Measurements from ENCODE around the gene VSIG1.

Gene VSIG1

DNA sequence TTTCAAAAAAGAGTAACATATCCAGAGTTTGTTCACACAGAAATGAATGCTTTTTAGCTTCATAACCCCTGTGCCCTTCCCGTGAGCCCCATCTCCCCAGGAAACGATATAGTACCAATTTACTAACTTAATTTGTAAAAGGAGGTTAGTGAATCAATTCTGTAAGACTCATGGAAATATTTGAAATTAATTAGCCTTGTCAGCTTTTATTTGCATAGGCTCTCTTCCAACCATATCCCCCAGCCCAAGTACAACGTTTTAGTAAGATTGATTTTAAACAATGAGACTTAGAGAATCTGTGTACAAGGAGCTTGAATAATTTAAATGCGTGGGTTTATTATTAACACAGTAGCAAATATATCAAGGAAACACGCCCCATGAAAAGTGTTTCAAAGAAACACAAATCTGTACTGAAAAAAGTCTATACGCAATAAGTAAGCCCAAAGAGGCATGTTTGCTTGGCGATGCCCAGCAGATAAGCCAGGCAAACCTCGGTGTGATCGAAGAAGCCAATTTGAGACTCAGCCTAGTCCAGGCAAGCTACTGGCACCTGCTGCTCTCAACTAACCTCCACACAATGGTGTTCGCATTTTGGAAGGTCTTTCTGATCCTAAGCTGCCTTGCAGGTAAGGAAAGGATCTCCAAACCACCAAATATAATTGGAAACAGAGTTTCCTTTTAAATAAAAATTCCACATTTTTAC lies at the start of gene VSIG1:
Gene VSIG1, plus strand, starts transcription at position 512 of the 703 bp plus-strand sequence. Its CDS starts 66 bp downstream, at position 578.
- no peak for FAIRE-seq

DNA sequence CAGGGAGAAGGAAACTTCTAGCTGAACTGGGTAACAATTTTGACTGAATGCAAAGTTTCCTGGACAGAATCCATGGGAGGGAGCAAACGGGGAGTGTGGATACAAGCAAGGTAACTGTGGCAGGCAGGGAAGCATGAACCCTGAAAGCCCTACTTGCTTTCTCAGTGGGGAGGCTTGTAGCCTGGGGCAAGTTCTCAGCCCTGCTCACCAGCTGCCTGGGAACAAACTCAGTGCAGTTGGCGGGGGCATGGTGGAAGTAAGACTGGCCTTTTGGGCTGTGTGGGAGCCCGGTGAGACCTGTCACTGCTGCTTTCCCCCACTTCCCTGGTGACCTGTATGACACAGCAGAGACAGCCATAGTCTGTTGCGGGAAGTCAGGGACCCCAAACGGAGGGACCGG lies 48.7 kb upstream of the VSIG1 start:
- FAIRE-seq, result no peak

DNA sequence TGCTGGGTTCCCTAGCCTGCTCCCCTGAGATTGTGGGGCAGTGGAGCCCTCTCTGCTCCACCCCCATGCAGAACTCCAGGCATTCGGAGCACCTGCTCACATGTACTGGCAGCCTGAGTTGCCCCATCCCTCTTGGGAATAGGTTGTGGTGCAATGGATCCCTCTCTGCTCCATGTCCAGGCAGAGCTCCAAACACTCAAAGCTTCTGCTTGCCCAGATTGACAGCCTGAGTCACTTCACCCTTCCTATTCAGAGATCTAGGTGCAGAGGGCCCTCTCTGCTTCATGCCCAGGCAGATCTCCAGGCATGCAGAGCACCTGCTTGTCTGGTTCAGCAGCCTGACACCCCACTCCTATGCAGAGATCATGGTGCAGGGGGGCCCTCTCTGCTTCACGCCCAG lies 44.1 kb upstream of the VSIG1 start:
- FAIRE-seq, result no peak

DNA sequence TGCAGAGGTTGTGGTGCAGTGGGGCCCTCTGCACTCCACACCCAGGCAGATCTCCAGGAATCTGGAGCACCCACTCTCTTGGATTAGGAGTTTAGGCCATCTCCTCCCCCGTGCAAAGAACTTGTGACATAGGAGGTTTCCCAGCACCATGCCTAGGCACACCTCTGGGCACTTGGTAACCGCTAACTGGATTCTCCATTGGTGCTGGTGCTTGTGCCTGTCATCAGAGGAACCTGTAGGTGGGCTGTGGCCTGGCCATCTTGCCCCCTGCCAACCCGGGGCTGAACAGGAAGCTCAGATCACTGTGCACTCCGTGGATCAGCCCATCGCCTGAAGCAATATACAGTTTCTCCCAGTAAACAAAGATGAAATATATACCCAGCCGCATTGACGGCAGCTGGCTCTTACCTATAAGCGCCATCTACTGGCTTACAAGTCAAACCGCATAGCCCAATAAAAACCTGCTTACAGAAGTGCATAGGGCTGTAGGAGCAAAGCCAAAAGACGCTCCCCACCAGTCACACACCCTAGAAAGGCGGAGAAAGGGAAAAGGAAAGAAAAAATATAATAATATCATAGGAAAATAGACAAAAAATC lies 43.5 kb upstream of the VSIG1 start:
- FAIRE-seq, result peak; percentile 57

DNA sequence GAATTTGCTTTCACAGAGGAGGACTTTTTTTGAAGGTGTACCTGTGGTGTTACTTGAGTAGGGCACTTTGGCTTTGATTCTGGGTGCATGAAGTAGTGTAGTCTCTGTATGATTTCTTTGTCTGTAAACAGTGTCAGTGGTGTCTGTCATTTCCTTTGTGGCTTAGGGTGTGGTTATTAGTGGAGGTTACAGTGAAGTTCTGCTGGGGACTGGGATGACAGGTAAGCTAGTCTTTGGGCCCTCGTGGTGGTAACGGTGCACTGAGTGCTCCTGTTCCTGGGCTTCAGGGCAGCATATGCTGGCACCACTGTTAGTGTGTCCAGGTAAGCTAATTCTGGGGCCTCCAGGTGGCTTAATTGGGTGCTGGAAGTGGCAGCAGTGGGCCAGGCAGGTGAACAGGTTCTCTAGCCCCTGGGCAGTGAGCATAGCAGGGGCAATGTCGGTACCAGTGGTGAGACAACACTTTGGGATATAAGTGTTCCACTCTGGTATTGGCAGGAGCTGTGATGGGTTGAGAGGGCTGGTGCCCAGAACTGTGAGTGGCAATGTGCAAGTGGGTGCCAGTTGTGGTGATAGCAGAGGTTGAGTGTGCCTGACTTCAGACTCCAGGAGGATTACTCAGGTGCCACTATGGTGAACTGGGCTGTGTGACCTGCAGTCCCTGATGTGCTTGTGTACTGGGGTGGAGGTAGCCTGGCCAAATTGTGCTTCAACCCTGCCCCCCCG lies 26.0 kb upstream of the VSIG1 start:
- FAIRE-seq, result no peak

DNA sequence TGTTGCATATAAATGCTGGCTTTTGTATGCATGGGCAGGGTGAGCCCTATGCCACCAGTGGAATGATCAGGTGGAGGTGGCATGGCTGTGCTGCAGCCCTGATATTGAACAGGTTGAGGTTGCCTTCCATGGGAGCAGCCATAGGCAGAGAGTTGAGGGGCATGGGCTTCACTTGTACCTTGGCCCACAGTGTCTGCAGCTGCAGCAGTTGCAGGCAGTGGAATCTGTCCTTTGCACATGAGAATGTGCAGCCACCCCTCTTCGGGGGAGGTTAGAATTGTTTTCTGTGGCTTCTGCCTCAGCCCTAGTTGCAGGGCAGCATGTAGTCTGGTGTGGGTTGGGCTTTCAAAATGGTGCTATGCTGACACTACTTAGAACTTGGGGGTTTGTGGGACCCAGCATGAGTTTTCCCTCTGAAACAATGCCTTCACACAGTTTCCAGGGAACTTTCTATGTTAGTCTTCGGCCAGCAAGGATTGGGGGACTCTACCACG lies 25.4 kb upstream of the VSIG1 start:
- FAIRE-seq, result no peak

DNA sequence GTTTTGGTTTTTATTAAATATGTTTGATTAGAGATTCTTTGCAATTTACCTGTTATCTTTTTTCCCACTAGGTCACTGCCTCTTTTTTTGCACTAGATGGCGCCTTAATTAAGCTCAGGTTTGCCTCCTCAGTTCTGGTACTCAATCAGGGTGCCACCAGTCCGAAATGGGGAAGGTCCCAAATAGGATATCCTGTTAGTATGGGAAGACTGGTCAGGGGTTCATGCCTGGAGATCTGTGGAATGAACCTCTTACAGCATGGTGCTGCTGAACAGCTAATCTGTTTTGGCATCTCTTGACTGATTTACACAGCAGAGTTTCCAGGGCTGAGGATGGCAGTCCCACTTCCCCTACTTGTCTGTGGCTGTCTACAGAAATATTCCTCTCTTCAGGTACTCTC lies 24.2 kb upstream of the VSIG1 start:
- peak; percentile 51 for FAIRE-seq

DNA sequence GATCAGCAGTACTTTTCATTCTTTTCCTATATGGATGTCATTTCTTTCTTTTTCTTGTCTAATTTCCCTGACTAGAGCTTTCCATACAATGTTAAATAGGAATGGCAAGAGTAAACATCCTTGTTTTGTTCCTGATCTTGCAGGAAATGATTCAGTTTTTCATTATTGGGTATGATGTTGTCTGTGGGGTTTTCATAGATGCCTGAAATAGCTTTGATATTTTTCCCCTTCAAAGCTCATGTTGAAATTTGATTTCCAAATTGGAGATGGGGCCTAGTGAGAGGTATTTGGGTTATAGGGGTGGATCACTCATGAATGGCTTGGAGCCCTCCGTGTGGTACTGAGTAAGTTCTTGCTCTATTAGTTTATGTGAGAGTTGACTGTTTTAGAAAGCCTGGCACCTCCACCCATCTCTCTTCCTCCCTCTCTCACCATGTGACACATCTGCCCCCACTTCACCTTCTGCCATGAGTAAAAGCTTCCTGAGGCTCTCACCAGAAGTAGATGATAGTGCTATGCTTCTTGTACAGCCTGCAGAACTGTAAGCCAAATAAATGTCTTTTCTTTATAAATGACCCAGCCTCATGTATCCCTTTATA lies 22.3 kb upstream of the VSIG1 start:
- no peak for FAIRE-seq

DNA sequence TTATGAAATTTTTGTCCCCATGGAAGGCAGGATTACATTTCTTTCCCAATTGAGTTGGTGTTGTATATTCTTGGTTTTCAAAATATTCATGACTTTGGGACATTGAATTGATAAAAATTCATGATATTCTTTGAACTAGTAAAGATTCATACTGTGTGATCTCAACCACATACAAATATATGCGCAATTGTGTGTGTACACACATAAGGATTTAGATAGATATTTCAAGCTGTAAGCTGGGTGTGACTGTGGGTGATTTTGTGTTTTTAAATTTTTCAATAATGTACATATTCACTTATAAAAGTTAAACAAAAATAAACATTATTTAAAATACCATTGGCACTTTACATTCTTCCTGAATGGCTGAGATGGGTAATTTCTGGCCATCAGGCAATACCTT lies 19.5 kb upstream of the VSIG1 start:
- FAIRE-seq, result no peak

DNA sequence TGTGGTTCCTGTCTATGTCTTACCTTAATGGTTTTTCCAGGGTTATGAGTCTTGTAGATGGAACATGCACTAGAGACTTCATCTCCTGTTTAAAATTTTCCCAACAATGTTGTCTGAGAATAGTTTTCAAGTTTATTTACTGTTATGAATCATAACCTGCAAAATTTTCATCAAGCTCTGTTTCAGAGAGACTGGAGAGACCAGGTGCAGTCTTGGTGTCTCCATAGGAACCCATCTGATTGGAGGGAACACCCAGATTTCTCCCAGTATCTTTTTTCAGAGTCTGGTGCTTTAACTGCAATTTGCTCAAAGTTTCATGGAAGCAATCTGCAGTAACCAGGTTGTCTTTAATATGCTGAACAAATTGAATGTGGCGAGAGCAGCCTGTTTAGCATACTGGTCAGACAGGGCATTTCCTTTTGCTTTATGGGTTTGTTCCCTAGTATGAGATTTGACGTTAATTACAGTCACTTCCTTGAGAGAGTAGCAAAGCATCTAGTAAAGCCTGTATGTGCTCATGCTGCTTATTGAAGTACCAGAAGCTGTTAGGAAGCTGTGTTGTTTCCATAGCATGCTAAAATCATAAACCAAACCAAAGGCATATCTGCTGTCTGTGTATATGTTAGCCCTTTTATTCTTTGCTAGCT lies 18.8 kb upstream of the VSIG1 start:
- no peak for FAIRE-seq

DNA sequence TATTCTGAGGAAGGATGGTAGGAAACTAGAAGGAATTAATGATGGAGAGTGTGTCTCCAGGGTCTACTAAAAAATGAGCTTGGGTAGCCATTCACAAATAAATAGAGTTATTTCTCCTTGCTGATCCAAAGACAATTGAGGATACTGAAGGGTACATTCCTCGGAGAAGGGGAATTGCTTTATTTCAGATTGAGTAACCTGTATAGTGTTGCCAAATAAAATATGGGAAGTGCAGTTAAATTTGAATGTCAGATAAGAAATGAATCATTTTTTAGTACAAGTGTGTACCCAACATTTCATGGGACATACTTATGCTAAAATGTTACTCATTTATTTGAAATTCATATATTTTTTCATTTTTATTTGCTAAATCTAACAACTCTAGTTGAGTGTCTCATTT lies 16.0 kb upstream of the VSIG1 start:
- FAIRE-seq, result no peak

DNA sequence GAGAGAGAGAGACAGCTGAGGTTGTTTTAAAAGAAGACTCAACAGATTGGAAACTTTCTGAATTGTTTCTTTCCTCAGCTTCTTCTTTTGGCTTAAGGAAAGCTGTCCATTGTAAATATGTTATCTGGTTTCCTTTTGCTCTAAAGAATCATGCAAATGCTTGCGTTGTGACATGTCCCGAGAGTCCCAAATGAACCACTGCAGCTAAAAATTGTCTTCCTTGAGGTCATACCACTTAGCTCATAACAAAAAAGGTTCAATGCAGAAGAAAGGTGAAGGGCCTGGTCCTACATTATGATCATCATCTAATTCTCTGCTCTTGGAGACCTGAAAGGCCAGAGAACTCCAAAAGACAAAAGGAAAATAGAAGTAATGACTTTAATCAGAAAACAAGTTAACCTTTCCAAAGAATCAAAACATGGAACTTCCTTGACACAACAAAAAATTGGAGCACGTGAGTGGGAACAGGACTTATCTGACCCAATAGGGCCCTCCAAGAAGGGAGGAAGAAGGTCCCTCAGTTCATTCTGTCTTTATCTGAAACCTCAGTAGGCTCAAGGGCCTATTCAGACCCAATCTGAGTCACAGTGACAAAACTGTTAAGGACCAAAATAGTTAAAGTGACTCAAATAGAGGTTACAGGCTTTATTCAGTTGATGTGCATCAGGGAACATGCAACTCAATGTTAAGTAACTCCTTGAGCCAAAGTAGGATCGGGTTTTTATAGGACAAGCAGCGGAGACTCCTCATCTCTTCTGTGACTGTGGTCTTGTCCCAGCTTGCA lies 14.7 kb upstream of the VSIG1 start:
- FAIRE-seq, result no peak

DNA sequence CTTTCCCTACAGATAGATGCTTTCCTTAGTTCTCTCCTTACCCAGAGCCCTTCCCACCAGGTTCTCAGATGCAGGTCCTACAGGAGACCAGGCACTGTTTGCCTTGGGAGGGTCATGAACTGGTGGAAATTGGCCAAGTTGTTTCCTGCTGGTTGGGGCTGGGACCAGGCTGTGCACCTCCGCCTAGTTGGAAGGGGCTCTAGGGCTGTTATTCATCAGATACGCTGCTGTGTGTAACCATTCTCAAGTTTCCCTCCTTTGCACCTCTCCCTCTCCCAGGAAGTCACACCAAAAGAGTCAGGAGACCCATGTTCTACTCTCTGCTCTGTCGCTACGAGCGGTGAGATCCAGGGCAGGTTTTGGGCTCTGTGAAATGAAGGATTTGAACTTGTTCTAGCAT lies 11.9 kb upstream of the VSIG1 start:
- FAIRE-seq, result no peak

DNA sequence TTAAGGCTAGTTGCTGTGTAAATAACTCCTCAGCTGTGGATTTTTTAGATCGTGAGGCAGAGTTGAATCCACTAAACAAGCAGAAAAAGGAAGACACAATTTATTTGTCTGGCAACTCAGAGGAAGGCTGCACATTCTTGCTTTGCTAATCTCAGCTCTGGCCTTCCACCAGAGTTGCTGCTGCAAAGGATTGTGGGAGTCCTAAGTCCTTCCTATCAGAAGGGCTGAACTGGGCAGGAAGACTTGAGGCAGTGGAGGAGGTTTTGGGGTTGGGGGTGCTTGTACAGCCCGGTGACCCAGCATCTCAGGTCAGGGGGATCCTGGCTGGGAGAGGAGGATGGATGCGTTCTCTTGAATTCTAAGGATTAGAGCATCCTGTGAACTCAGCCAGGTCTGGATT lies 11.0 kb upstream of the VSIG1 start:
- no peak for FAIRE-seq

DNA sequence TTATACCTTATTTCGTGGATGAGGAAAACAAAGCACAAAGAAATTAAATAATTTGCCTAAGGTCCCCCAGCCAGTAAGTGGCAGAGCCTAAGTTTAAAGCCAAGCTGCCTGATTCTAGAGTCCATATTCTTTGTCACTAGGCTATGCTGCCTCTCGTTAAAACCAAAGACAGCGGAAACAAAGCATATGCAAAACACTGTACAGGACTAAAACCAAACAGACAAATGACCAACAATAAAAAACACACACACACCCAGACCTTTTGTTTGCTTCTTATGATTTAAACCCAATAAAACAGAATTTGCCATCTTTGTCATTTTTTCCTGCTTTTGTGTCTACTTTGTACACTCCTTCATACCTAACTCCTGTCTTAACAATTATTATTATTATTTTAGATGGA lies 10.1 kb upstream of the VSIG1 start:
- FAIRE-seq, result no peak

DNA sequence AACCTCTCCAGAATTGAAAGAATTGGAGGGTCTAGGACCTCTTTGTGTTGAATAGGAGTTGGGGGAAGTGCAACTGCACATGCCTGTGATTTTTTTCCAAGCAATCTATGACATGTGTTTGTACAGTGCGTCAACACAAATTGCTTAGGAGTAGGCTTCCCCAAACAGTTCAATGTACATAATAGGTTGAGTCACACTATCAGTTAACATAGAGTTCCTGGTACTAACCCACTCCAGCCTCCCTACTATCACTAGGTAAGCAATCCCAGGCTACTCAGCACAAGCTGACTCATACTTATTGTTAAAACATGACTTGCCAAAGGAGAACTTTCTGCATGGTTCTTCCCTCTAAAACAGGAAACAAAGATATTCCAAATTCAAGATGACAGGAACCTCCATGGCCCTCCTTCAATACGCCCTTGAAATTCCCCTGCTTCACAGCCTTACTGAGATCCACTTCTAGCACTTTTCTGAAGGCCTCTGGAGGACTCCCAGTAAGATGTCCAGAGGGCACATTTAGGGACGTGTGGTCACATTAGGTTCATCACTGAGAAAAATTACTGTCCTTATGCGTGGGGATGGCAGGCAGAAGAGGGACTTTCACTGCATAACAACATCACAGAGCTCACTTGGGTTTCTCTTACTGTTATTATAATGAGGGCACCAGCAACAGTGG lies 8.4 kb upstream of the VSIG1 start:
- no peak for FAIRE-seq

DNA sequence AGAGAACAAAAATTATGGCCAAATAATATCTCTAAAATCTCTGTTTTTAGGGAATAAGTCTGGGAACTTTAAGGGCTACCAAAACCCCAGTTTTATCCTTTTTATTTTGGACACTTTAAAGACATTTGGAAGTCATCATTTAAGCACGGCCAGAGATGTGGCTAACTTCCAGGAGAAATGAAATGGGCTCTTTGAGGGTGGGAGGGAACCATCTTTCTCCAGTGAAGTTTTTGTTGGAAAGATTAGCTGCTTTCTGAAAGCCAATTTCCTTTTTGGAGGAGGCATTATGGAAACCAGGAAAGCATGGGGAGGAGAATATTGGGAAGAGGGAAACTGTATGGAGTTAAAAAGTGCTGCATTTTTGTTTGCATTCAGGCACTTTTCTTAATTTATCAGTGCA lies 4.8 kb downstream of the VSIG1 start:
- FAIRE-seq, result no peak

DNA sequence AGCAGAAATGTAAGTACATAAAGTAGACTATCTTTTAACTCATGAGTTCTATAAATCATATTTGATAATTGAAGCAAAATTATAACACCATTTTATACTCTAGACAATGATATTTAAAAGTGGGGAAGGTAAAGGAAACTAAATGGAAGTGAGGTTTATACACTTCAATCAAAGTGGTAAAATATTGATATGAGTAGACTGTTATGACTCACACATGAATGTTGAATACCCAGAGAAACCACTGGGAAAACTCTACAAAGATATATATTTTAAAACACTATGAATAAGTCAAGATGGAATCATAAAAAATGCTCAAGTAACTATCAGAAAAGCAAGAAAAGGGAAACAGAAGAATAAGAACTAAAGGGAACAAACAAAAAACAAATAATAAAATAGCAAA lies 8.4 kb downstream of the VSIG1 start:
- FAIRE-seq, result peak; percentile 3

DNA sequence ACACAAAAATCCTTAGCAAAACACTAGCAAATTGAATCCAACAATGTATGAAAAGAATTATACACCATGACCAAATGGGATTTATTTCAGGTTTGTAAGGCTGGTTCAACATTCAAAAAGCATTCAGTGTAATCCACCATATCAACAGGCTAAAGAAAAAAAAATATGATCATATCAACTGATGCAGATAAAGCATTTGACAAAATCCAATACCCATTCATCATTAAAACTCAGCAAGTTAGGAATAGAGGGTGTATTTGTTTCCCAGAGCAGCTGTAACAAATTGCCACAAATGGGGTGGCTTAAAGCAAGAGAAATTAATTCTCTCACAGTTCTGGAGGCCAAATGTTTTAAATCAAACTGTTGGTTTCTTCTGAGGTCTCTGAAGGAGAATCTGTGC lies 10.7 kb downstream of the VSIG1 start:
- FAIRE-seq, result no peak

DNA sequence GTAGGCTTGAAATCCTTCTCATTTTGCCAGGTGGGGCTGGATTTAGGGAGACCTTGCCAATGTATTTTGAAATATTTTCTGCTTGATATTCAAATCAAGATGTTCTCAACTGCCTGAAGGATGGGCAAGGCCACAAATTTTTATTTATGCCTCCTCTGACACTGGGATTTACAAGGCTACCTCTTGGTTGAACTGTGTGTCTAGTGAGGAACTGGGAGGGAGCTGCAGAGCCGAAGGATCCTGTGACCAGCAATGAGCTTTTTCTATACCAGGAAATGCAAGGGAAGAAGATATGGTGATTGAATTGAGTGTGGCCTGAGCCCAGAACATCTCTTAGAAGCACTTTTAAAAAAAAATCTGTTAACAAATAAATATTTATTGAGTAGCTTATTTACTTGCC lies 14.9 kb downstream of the VSIG1 start:
- FAIRE-seq, result no peak

DNA sequence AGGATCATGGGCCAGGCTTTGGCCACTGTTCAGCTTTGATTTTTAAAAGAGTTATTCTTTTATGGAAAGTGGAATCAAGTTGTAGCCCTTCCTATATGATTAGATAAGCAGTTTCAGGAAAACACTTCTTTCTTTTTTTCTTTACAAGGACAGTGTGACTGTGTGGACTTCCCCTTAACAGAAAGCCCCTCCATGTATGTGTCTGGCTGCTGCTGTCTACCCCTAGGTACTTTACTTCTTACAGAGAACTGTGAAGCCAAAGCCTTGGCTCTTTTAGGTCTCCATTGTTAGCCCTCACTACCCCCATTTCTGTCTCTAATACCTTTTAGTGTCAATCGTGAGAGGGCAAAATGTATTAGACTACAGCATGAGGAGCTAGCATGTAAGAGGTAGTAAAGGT lies 19.1 kb downstream of the VSIG1 start:
- FAIRE-seq, result no peak

DNA sequence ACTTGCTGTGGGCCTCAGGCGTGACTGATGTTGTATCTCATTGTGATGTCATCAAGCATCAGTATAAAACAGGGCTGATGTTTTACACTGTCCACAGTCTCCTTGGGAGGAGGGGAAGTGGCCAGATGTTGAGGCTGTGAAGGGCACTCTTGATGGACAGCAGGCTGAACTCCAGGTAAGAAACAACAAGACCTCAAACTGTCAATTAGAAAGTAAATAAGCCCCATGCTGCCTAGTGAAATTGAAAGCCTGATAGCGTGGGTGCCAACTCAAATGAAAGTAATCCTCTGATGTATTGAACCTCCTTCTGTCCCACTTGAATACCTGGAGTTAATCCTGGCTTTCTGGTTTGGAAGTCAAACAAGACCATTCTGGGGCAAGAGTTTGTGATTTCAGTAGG lies 19.7 kb downstream of the VSIG1 start:
- FAIRE-seq, result no peak
